Brain microvascular endothelial cell (primary cell): ENCODE measurements around the gene UBASH3B.
A peak's percentile ranks its signal among the peaks of the same experiment; 100 is the strongest.

Experiments used
- DNase-seq: peaks from one replicate; pipeline ENCODE4 v3.0.0-alpha.2; 2020
- H3K27ac ChIP-seq: fragments of 250-450 bp; sonication (Bioruptor Pico); 2 replicates; pipeline ENCODE4 v1.5.1; 2020; ENCODE audit warnings: mild to moderate bottlenecking, moderate library complexity
- H3K27me3 ChIP-seq: fragments of 250-450 bp; sonication (Bioruptor Pico); replicated peaks from 2 replicates; pipeline ENCODE4 v1.5.1; 2020; ENCODE audit warnings: mild to moderate bottlenecking
- H3K36me3 ChIP-seq: fragments of 250-450 bp; sonication (Bioruptor Pico); replicated peaks from 2 replicates; pipeline ENCODE4 v1.5.1; 2020; ENCODE audit warnings: mild to moderate bottlenecking
- H3K4me3 ChIP-seq: 2 replicates; pipeline ENCODE4 v1.5.1; 2011; ENCODE audit warnings: low read depth, mild to moderate bottlenecking, control low read depth, low read length, moderate library complexity
- CTCF ChIP-seq: IDR thresholded peaks from 2 replicates; pipeline ENCODE4 v1.5.1; 2011; ENCODE audit warnings: low read depth, mild to moderate bottlenecking, moderate library complexity, low read length, control low read depth, inconsistent platforms; ENCODE audit errors: missing control alignments
- in situ Hi-C: cut with HindIII; loops from 2 replicates; pipeline ENCODE4 v1.10.0; 2017; ENCODE audit warnings: low sequenced_read_pairs, low pct_ligation_motif_present

UBASH3B gene

DNA sequence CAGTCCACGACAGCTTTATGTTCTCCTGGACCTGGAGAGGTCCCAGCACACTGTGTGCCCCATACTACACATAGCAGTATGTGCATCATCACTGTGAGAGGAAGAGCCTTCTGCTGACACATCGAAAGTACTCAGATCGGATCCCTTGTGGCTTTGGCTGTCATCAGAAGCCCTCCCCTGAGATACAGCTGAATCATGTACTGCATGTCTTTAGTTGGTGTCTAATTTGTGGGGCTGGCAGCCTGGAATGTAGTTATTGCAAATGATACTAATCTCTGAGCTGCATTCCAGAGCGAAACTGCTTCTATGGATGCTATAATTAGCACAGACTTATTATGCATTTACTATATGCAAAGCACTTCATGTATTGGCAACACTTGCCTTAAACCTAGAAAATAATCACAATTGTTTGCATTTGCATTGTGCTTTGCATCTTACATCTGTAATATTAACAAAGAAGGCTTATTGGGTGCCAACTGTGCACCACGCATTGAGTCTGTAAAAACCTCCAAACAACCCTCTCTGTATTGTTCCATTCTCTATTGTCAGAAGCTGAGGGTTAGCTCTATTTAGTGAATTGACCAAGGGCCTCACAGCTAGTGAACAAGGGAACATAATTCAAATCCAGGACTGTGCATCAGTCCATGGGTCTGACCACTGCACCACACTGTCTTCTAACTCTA lies 93.6 kb downstream of the UBASH3B start:
- peak overlapping the region; percentile 48 for H3K27ac ChIP-seq
- in situ Hi-C loops: loop anchor here (25.0 kb wide), 1 partner anchor 112 kb away; no protein-coding TSS in a partner anchor
- no peak overlapping the region for H3K4me3 ChIP-seq
- TF ChIP-seq CTCF: no peak
- H3K36me3 ChIP-seq: no peaks in the 10 kb centered on the region
- no peaks in the 10 kb centered on the region for H3K27me3 ChIP-seq
- DNase-seq: peak; percentile 96

DNA sequence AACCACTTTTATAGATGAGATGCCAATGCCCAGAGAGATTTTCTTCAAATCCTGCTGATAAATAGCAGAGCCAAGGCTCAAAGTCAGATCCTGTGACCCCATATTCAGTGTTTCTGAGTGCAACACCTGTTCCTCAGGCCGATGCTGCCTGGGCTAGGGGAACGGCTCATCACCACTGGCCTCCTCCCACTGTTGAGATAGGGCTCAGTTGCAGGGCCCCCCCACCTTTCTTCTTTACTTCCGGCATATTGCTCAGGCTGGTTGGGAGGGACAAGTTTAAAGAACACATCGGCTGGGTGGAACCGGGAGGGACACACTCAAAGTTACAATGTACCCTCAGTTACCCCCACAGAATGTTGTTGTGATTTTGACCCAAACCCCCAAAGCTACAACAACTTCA lies 94.5 kb downstream of the UBASH3B start:
- DNase-seq: no peak
- no peak for TF ChIP-seq CTCF
- no peaks in the 10 kb centered on the region for H3K27me3 ChIP-seq
- in situ Hi-C loops: no loop called here
- no peaks in the 10 kb centered on the region for H3K36me3 ChIP-seq
- H3K27ac ChIP-seq: no peak overlapping the region
- no peak overlapping the region for H3K4me3 ChIP-seq

GRCh38 chr11:122751292-122752070 lies 96.0 kb downstream of the UBASH3B start:
- Histone ChIP-seq H3K27me3 (no peaks in the 10 kb centered on the region), H3K27ac (no peak overlapping the region), H3K4me3 (no peak overlapping the region), H3K36me3 (no peaks in the 10 kb centered on the region)
- DNase-seq: no peak
- in situ Hi-C loops: no loop called here
- TF ChIP-seq CTCF: no peak

DNA sequence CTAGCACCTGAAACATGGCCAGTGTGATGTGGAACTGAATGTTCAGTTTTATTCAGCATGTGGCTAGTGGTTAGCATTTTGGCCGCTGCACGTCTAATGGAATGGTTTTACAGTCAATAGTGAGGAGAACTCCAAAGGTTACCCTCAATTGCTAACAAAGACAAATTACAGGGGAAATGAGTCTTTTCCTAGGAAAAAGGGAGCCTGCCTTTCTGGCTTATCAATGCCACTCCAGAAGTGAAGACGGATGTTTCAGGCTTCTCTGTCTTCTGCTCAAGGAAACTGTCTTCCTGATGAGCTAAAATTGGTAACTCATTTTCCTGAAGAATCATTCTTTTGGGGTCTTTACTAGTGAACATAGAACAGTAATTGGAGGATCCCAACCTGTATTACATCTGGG lies 98.5 kb downstream of the UBASH3B start:
- Histone ChIP-seq H3K27ac (no peak overlapping the region), H3K4me3 (no peak overlapping the region), H3K36me3 (no peaks in the 10 kb centered on the region), H3K27me3 (no peaks in the 10 kb centered on the region)
- no peak for DNase-seq
- TF ChIP-seq CTCF: no peak
- in situ Hi-C loops: no loop called here

DNA sequence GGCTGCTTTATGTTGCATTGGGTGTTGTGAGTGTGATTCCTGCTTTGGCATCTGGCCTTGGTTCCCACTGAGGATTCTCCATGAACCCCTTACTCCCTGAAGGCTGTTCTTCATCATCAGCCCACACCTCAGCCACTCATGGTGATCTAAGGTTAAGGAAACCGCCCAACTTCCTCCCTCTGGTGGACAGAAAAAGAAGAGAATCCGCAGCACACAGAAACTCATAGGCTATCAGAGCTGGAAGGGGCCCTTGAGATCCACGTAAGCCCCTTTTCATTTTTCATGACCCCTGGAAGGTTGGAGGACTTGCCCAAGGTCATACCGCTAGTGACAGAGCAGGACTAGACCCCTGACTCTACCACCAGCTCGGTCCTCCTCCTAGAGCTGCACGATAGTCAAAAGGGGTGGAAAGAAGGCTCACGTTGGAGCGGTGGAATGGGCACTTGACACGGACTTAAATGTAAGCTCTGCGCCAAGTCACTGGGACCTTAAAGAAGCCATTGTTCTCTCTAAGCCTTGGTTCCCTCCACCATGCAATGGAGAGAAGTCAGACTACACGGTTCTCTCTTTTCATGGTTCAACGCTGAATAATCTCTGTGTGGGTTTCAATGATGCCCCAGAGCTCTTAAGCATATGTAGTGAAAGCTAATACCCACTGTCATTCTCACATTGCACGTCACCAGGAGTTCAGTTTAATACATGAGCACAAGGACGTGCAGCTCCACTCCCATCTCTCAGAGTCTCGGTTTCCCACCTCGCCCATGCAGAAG lies 99.2 kb downstream of the UBASH3B start:
- H3K36me3 ChIP-seq: no peaks in the 10 kb centered on the region
- peak; percentile 69 for TF ChIP-seq CTCF
- in situ Hi-C loops: no loop called here
- no peak overlapping the region for H3K4me3 ChIP-seq
- no peaks in the 10 kb centered on the region for H3K27me3 ChIP-seq
- H3K27ac ChIP-seq: no peak overlapping the region
- no peak for DNase-seq
